HG03432 (cell line): ENCODE results near the gene TGFBR3.

Source experiments
- ATAC-seq: cut with Tn5 transposase; IDR thresholded peaks from one replicate; pipeline ENCODE4 v1.9.1; 2021; ENCODE audit warnings: mild to moderate bottlenecking, moderate library complexity; ENCODE audit not compliant: unreplicated experiment

The TGFBR3 gene

DNA sequence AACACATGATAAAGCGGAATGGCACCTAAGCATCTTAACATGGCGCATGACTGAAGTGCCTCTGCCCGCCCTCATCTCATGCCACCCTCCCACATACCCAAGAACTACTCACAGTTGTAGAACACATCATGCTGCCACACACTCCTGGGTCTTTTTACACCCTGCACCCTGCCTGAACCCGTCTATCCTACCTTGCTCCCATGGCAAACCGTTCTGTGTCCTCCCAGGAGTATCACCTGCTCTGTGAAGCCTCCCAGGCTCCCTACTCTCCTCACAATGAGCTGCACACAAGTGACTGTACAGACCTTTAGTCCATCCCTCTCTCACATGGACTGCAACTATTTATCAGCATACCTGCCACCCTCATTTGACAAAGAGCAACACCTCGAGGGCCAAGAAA, 144.0 kb downstream of the TGFBR3 start:
- no peak for ATAC-seq

DNA sequence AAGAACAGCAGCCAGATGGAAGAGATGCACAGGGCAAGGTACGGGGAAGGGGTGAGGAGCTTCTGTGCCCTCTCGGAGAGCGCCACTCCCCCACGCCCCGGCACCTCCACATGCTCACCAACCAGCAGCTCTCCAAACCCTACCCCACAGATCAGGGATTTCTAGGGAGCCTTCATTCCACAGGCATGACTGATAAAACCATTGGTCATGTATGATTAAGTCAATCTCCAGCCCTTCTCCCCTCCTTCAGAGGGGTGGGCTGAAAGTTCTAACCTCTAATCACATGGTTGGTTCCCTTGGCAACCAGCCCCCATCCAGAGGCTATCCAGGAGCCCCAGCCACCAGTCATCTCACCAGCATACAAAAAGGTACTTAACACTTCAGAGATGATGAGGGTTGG, 144.7 kb downstream of the TGFBR3 start:
- ATAC-seq = no peak

DNA sequence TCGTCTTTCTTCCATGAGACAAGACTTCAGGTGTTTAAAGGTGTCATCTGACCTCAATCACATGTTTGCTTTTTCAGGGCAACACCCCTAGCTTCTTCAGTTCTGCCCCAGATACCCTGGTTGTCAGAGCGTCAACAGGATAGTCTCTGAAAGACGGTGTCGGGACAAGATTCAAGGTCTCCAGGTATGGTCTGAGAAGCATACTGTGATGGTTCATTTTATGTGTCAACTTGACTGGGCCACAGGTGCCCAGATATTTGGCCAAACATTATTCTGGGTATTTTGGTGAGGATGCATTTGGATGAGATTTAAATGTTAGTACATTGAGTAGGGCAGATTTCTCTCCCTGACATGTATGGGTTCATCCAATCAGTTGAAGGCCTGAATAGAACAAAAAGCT, 148.3 kb downstream of the TGFBR3 start:
- ATAC-seq = no peak

DNA sequence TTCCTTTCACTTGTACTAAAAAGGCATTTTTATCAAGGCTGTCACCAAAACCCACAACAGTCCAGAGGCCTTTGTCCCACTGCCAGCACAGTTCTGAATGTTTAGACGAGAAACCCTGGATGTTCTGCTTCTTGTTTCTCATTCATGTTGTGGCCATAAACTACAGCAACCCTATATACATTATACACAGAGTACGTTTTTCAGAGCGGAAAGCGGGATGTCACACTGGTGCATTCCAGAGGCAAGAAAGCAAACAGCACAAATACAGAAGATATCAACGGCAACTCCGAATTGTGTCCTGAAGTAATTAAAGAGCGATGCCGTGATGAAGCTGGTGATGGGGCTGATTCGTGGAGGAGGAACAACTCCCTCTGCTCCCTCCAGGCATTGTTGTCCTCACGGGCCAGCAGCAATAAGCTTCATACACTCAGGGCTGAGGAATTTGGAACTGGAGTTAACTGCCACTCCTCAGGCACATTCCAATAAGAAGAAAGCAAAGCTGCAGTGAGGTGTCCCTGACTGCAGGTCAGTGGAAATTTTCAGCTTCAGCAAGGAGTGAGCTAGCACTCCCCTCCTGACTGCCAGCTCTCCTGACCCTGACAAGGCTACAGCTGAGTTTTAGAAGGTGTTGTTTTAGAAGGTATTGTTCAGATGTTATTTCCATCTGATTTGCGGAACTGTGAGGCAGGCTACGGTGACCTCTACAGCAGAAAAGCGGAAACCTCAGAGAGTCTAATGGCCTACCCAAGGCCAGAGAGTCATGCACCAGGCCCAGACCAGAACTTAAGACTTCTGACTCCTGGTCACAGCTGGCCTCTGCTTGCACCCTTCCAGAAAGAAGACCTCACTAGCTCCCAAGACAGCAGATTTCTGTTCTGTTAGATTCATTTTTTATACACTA, 149.0 kb downstream of the TGFBR3 start:
- no peak for ATAC-seq

DNA sequence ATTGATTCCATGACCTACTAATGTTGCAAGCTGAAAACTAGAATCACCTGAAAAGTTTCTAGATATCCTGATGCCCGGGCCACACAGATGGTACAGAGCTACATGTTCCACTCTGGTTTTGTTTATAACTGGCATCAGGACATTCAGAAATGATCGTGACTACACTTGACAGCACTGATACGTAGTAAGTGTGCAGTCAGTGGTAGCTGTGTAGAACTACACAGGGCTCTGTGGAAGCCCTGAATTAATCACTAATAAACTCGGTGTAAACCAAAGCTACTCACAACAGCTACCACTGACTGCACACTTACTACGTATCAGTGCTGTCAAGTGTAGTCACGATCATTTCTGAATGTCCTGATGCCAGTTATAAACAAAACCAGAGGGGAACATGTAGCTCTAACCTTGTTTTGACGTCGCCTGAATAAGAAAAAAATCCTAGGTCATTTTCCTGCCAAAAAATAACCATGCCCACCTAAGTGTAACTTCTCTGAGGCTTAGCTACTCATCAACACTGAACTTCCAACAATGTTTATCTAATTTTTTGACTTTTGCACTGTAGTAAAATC, 149.7 kb downstream of the TGFBR3 start:
- no peak for ATAC-seq

DNA sequence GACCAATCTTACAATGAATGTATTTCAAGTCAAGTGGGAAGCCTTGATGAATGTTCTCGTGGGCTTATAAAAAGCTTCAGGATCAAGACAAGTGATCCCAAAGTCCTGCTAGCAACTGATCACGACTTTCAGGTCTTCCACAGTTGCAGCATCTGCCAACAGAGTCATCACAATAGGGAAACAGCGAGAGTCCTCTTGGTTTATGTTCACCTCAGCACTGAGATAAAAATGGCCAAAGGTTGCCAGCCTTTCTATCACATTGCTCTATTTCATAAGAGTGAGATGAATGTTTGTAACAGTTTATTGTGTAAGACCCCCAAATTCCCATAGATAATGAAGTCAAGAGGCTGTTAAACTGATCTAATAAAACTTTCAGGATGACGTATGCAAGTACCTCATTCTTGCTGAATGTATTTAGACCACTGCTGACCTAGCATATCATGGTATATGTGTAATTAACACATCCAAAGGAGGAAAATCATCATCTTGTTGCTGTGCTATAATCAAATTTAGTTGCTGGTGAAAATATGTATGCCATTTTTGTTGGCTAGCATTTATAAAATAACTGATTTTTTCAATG, 150.6 kb downstream of the TGFBR3 start:
- no peak for ATAC-seq

DNA sequence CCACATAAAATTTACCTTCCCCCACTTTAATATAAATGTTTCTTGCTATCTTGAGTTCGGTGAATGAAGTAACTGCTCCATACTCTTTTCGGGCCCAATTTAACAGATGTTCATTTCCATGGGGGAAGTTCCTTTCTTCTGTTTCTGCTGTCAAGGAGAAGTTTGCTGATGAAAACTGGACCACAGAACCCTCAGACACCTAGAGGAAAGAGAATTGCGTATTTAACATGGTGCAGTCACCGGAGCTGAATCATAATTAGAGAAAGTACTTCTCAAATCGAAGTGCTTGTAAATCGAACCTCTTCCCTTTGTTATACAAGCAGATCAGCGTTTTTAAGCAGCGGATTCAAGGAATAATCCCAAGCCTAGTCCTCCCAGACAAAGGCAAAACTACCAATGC, 151.2 kb downstream of the TGFBR3 start:
- ATAC-seq = no peak

DNA sequence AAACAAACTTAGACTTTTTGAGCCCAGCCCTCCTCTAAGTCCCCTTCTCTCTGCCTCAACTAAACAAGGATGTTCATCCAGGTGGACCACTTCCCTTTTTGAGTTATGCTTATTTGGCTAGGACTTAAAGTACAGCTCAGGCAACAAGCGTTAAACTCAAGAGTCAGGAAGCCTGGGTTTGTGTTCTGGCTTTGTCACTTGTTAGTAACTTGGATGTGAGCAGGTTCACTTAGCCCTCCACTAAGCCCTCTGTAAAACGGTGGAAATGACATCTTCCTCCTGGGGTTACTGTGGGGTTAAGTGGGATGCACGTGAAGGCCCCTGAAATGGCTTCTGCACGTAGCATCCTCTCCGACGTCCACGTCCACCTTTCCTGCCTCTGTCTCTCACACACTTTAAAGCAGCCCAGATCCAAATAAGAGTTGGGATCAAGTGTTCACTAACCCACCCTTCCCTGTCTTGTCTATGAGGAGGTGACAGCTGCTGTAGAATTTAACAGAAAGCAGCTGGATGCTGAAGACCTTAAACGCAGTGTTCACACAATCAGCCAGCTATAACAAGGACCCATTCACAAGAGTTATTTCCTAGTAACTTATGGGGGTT, 152.7 kb downstream of the TGFBR3 start:
- no peak for ATAC-seq

DNA sequence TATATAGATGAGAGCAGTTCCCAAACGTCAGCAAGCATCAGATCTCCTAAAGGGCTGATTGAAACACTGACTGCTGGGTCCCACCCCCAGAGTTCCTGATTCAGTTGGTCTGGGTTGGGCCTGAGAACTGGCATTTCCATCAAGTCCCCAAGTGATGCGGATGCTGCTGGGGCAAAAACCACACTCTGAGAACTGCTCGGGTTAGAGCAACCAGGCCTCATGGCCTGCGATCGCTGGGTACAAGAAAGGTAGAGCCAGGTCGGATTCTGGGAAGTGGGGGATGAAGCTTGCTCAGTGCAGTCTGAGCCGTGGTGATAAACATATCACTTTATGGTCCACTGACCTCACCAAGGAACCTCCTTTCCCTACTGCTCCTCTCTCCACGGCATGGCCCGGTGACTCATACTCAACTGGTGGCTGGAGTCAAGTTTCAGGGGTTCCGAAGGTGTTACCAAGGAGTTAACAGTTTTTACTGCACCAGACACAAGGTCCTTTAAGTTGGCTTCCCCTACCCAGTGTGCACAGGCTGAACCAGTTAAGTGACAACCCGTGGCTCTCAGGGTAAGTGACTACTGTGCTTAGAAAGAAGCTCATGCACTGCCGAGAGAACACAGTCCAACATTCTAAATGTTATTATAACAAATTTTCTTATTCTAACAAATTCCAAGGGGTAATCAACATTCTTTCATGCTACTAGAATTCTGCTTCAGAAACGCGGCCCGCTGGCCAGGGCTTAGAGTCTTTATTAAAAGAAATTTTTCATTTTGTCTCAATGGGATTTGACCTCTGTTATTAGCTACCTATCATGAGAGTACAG, 153.5 kb downstream of the TGFBR3 start:
- ATAC-seq = peak; percentile 66

DNA sequence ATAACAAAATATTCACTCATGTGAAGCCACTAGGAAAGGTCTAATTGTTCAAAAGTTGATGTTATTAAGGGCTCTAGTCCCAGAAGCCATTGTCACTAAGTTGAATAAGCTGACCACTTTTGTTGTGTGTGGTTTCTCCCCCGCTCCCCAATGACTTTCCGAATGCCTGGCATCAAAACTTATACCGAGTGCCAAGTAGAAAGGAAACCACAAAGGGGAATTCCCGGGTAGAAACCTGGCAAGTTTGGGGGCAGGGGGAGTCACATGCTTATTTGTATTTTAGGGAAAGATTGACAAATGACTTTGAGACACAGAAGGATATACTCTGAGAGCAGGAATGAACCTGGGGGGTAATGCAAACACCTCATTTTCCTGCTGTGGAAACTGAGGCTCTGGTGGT, 154.1 kb downstream of the TGFBR3 start:
- peak; percentile 33 for ATAC-seq

DNA sequence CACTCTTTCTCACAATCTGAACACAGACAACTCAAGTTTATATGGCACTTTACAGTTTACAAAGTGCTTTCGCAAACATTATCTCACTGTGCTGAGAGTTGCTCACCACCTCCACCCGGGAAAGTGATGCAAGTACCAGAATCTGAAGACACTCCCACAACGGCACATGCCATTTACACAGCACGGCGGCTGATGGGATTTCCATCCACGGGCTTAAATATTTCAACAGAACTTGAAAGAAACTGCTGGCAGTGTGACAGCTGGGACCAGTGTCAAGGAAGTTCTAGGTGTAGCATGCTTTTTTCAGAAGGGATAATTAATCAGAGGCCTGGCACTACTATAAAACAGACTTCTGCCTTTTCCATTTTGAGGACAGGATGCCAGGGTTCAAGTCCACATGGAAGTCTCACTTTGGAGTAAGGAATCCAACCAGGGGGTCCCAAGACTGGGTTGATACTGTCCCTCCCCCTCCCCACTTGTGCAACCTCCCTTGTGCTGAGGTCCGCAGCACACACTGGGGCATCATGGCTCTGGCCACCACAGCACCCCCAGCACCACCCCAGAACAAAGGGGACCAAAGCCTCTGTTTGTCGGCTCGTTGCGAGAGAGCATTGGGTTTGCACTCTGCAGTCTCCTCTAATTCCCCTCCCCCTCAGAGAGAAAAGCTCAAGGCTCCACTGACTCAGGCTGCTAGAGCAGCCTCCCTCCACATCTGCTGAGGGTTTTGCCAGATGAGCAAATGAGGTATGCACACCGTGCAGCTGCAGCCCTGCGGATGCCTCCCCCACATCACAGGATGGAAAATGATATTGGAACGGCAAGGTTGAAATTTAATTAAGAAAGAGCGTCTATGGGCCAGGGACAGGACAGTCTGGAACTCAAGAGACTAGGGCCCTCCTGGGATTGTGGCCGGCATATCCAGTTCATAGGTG, 154.9 kb downstream of the TGFBR3 start:
- ATAC-seq = peak; percentile 49

DNA sequence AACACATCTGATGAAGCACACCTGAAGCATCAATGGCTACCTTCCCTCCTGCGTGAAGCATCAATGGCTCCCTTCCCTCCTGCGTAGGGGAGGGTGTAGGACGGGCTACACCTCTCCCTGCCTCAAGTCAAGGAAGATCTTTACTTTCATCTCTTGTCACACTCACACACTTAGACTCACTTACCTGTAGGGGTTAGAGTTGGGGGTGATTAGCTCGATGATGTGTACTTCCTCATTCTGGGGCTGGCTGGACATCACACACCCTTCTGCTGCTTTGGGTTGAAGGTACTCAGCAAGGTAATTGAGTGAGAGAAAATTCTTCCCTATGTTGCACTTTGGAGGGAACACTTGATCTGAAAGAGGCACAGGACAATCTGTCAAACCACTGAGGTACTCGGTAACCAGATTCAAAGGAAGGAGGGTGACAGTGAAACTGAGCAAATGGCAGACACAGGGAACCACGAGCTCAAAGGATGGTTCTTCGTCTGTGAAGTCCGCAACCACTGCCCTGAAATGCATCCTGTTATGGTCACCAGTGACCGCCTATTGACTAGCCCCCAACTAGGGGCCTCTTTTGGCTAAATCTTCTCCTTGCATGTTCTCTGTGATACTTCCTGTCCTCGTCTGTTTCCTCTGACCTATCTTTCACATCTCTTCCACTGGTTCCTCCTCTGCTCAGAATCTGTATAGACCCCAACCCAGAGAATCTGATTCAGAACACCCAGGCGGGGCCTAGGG, 156.2 kb downstream of the TGFBR3 start:
- ATAC-seq = no peak

DNA sequence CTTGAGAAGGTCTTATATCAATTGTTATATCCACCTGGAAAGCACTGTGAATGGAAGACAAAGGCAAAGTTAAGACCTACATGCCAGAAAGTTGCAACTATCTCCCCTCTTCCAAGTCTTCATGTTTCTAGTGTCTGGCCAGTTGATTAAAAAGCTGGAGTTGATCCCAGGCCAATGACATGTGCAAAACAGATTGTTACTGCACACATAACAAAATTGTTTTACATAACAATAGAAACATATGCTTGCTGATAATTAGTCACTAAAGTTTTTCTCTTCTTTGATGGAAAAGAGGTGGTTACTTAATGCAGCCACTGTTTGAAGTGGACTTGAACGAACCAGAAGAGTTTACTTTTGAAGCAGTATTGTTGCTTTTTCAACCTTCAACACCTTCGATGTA, 158.2 kb downstream of the TGFBR3 start:
- ATAC-seq = no peak

DNA sequence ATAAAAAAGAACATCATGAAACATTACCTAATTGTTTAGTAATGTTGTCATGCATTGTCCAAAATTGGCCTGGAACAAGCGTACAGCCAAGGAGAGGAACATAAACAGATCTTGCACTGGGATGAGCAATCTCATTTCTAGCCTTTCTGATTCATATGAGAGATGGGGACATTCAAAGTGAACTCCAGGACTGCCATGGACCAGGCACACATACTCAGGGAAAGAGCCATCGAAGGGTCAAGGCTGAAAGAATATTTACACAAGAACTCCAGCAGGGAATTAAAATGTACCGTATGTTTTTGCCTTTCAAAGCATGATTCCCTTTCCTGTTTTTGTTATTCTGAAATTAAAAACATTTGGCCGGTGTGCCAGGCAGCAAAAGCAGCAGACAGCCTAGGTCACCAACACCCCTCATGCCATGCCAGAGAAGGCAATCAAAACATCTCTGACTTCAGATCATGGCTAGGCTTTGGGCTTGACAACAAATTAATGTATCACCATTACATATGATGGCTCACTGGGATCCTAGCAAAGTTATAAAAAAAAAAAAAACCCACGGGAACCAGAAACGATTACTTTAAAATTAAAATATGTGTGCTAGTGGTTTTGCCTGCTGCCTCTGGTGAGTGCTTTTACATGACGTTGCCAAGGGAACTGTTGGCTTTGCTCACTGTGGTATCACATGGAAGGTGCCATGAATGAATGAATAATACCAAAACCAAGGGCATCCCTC, 159.8 kb downstream of the TGFBR3 start:
- no peak for ATAC-seq

DNA sequence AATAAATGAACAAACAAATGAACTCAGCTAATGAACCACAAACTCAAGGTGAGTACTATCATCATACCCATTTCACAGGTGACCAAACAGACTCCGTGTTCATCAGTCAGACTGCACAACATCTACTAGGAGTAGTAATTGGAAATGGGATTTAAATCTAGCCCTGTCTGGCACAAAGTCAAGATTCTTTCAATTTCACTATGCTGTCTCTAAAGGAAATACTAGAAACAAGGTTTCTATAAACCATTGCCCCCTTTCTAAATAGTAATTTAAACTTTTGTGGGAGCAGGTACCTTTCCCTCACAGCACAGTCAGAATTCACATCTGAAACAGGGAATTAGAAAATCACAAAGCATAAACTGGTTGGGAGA, 160.3 kb downstream of the TGFBR3 start:
- ATAC-seq = no peak

DNA sequence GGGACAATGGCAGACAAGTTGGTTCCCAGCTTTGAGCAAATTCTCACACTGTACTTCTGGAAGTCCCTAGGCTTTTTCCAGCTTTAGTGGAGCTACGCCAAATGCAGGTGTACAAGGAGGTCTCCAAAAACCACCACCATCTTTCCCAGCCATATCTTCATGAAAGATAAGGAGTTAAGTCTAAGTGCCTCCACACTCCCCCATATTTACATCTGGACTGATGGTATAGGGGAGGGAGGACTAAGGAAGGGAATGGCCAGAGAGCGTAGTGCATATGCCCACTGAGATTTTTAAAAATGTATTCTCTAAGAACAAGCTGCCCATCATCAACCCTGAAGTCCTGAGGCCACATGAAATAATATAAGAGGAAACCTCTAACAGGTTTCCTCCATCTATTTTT, 161.3 kb downstream of the TGFBR3 start:
- ATAC-seq = no peak

DNA sequence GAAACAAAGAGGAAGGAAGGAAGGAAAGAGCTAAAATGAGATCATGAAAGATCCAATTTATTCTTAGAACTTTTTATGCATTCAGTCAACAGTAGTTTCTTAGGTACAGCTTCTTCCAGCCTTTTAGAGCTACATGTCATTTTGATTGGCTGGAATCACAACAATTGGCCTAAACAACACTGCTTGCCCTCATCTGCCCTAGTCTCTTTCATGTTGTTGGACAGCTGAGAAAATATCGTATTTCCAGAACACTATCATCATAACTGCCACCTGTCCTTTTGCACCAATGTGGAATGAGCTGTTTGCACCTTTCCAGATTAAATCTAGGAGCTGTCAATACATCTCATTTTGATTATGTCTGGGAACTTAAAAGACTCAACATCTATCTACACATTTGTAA, 161.7 kb downstream of the TGFBR3 start:
- no peak for ATAC-seq

DNA sequence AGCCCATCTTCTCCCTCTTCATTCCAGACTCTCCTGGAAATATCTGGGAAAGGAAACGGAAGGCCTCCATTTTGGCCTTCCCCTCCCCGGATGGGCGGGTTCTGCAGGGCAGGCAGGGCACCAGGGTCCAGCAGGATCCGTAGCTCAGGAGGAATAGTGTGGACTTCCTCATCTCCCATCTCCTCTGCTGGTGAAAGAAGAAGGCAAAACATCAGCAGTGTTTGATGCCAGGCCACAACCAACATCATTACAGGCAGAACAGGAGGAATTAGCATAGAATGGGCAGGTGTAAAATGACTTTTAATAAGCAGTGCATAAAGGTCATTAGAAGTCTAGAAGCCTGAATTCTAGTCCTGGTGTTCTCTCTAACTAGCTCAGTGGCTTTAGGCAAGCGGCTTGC, 165.9 kb downstream of the TGFBR3 start:
- no peak for ATAC-seq

DNA sequence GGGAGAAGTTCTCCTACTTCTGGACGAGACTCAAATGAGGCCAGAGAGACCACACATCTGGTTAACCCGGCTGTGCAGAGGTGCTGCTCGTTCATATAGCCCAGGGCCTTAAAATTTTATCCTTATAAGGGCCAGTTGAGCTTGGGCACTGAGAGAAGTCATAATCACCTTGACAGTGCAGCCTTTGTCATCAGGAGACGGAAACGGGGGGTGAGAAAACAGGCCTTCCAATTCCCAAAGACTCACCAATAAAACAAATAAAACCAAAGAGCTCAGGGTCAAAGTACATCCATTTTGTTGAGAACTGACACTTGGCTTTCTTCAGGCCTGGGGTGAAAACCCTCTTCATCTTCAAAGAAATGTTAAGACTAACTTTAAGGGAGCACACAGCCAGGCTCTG, 167.1 kb downstream of the TGFBR3 start:
- ATAC-seq = no peak
